Calu3 (cell line): ENCODE results near the gene BICDL1. TPM values are rescaled to one million over a fixed set of nuclear protein-coding genes. Genes with fewer than 3 reads are reported as not detected.

ENCODE experiments used
- BruUV-seq: library from RNA; stranded (reverse); fragments of 400-500 nt; replicated peaks from 2 replicates; lab custom pipeline; 2021; lab: Mats Ljungman, UMichigan
- CTCF ChIA-PET: fragments of 300-600 bp; sonication (Branson Sonifier 250); formaldehyde crosslinking; loops from one replicate; lab custom pipeline; 2022; ENCODE audit warnings: antibody characterized with exemption; lab: Charles Lee
- DNase-seq: peaks from one replicate; pipeline ENCODE4 v3.0.0; 2022
- H3K27ac Mint-ChIP-seq: one replicate; pipeline ENCODE4 v1.8.0; 2022; ENCODE audit warnings: mixed read lengths; ENCODE audit not compliant: unreplicated experiment
- H3K27me3 Mint-ChIP-seq: one replicate; pipeline ENCODE4 v1.8.0; 2022; ENCODE audit warnings: mixed read lengths; ENCODE audit not compliant: unreplicated experiment
- H3K36me3 Mint-ChIP-seq: one replicate; pipeline ENCODE4 v1.8.0; 2022; ENCODE audit warnings: mild to moderate bottlenecking, moderate library complexity, mixed read lengths; ENCODE audit not compliant: insufficient read depth, unreplicated experiment
- H3K4me1 Mint-ChIP-seq: one replicate; pipeline ENCODE4 v1.8.0; 2022; ENCODE audit warnings: mild to moderate bottlenecking, low read depth, mixed read lengths; ENCODE audit not compliant: unreplicated experiment
- H3K4me3 Mint-ChIP-seq: one replicate; pipeline ENCODE4 v1.8.0; 2022; ENCODE audit warnings: mild to moderate bottlenecking, low read depth, moderate library complexity, mixed read lengths; ENCODE audit not compliant: unreplicated experiment
- H3K9me3 Mint-ChIP-seq: one replicate; pipeline ENCODE4 v1.8.0; 2022; ENCODE audit warnings: low read depth, mixed read lengths; ENCODE audit not compliant: unreplicated experiment
- CTCF ChIP-seq: fragments of 200-600 bp; IDR thresholded peaks from one replicate; pipeline ENCODE4 v1.8.0; 2022; ENCODE audit warnings: antibody characterized with exemption; ENCODE audit not compliant: unreplicated experiment
- intact Hi-C: fragments of 100-400 bp; cut with micrococcal nuclease; formaldehyde crosslinking; loops from one replicate; pipeline ENCODE4 v1.10.0; 2022; ENCODE audit not compliant: unreplicated experiment
- total RNA-seq: library from RNA; stranded (reverse); gene quantifications from 2 replicates; pipeline ENCODE4 v1.2.3, GENCODE V29; 2022

BICDL1 gene
- total RNA-seq, 1 experiment from 2014 or later: 25.7 TPM

GRCh38 chr12:120096671-120097202, 107.7 kb downstream of the BICDL1 start:
- no TSS peak for BruUV-seq
- H3K36me3 Mint-ChIP-seq: peaks cover 63% of the 10 kb centered on the region
- no peaks in the 10 kb centered on the region for H3K9me3 Mint-ChIP-seq
- H3K27ac Mint-ChIP-seq: no peak overlapping the region
- H3K4me3 Mint-ChIP-seq: no peak overlapping the region
- TF ChIP-seq CTCF: no peak
- no peak for DNase-seq
- H3K4me1 Mint-ChIP-seq: no peaks in the 10 kb centered on the region
- CTCF ChIA-PET: no interaction called here
- intact Hi-C loops: no loop called here
- H3K27me3 Mint-ChIP-seq: no peaks in the 10 kb centered on the region

- CTCF ChIA-PET: no interaction called here
- H3K4me1 Mint-ChIP-seq: no peaks in the 10 kb centered on the region
- no peak for TF ChIP-seq CTCF
- H3K36me3 Mint-ChIP-seq: peaks cover 64% of the 10 kb centered on the region
- BruUV-seq: no TSS peak
- DNase-seq: no peak
- no peak overlapping the region for H3K4me3 Mint-ChIP-seq
- no peak overlapping the region for H3K27ac Mint-ChIP-seq
- intact Hi-C loops: no loop called here
- no peaks in the 10 kb centered on the region for H3K9me3 Mint-ChIP-seq
- H3K27me3 Mint-ChIP-seq: no peaks in the 10 kb centered on the region
Measured at GRCh38 chr12:120098756-120099470, 109.9 kb downstream of the BICDL1 start.

DNA sequence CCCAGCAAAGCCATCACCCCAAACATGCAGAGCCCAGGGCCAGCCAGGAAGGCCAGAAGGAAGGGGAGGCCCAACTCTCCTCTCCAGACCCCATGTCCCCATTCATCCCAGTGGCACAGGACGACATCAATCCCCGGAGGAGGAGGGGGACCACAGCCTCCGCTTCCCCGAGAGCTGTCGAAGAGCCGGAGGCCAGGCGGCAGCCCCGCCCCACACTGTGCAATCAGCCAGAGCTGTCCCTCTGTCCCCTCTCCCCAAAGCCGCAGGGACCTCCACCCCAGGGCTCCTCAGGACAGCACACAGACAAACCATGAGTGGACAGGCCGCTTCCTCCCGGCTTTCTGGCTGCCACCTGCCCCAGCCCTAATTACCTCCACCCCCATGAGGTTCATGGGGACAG, 110.7 kb downstream of the BICDL1 start:
- Mint-ChIP-seq H3K27ac (no peak overlapping the region), H3K27me3 (no peaks in the 10 kb centered on the region), H3K4me3 (no peak overlapping the region), H3K36me3 (peaks cover 67% of the 10 kb centered on the region), H3K4me1 (peaks cover 2% of the 10 kb centered on the region), H3K9me3 (no peaks in the 10 kb centered on the region)
- TF ChIP-seq CTCF: no peak
- intact Hi-C loops: no loop called here
- BruUV-seq: no TSS peak
- DNase-seq: no peak
- CTCF ChIA-PET: no interaction called here

DNA sequence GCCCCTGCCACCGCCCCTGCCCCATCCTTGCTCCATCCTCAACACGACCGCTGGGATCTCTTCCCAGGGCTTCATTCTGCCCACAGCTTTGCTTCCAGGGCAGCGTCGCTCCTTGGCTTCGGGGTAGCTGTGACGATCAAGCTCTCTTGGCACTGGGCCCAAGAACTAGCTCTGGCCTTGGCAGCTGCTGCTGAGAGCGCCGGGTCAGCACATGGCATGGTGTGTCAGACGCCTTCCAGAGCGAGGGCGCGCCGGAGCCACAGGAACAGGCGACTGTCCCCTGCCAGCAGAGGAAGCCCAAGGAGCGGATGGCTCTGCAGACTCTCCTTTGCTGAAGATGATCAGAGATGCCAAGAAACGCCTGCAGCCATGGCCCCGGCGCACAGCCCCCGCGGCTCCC, 111.6 kb downstream of the BICDL1 start:
- Mint-ChIP-seq H3K27me3 (no peaks in the 10 kb centered on the region), H3K27ac (no peak overlapping the region), H3K9me3 (no peaks in the 10 kb centered on the region), H3K4me3 (no peak overlapping the region), H3K4me1 (peaks cover 10% of the 10 kb centered on the region), H3K36me3 (peaks cover 67% of the 10 kb centered on the region)
- BruUV-seq: no TSS peak
- no peak for TF ChIP-seq CTCF
- intact Hi-C loops: no loop called here
- DNase-seq: no peak
- CTCF ChIA-PET: no interaction called here
